22Rv1 (cell line): ENCODE results near the gene CCDC91.

Experiments
- H3K27ac ChIP-seq: fragments of 450-650 bp; 2 replicates; pipeline ENCODE4 v1.5.1; 2017
- ZFX ChIP-seq: fragments of 450-650 bp; IDR thresholded peaks from 2 replicates; pipeline ENCODE4 v1.6.1; 2017; ENCODE audit warnings: antibody characterized with exemption, borderline replicate concordance
- TF ChIP-seq, protein P1 (sequence below): fragments of 450-650 bp; IDR thresholded peaks from 2 replicates; pipeline ENCODE4 v1.5.1; 2017; ENCODE audit warnings: mild to moderate bottlenecking

The CCDC91 gene

DNA sequence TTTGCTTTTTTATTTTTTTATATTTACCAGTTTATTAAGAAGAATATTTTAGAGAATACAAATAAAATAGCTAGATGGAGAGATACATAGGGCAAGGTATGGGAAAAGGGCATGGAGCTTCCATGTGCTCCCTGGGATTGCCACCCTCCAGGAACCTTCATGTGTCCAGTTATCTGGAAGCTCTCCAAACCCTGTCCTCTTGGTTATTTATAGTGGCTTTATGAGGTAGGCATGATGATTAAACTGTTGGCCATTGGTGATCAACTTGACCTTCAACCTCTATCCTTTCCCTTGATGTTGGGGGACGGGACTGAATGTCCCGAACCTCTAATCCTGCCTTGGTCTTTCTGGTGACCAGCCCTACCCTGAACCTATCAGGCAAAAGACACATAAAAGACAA, 156.3 kb downstream of the CCDC91 start:
- no peak overlapping the region for H3K27ac ChIP-seq
- TF ChIP-seq ZFX, result no peak
- TF ChIP-seq, protein P1, sequence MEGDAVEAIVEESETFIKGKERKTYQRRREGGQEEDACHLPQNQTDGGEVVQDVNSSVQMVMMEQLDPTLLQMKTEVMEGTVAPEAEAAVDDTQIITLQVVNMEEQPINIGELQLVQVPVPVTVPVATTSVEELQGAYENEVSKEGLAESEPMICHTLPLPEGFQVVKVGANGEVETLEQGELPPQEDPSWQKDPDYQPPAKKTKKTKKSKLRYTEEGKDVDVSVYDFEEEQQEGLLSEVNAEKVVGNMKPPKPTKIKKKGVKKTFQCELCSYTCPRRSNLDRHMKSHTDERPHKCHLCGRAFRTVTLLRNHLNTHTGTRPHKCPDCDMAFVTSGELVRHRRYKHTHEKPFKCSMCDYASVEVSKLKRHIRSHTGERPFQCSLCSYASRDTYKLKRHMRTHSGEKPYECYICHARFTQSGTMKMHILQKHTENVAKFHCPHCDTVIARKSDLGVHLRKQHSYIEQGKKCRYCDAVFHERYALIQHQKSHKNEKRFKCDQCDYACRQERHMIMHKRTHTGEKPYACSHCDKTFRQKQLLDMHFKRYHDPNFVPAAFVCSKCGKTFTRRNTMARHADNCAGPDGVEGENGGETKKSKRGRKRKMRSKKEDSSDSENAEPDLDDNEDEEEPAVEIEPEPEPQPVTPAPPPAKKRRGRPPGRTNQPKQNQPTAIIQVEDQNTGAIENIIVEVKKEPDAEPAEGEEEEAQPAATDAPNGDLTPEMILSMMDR, result no peak

DNA sequence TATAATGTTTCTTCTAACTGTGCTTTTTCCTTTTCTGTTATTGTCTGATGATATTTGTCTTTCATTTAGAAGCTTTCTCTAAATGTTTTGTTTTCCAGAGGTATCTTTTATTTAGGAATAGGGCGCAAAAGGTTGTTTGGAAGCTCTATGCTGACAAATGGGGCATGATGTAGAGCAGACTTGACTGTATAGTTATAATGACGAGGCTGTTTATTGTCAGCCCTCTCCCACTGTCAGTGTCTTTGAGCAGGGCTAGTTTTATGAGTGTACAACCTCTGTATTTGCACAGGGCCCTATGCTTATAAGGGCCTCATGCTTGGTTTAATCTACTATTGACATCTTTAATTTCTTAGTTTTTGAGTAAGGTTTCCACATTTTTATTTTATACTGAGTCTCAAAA, 158.9 kb downstream of the CCDC91 start:
- H3K27ac ChIP-seq, result no peak overlapping the region
- TF ChIP-seq, protein P1, result no peak
- TF ChIP-seq ZFX, result no peak

DNA sequence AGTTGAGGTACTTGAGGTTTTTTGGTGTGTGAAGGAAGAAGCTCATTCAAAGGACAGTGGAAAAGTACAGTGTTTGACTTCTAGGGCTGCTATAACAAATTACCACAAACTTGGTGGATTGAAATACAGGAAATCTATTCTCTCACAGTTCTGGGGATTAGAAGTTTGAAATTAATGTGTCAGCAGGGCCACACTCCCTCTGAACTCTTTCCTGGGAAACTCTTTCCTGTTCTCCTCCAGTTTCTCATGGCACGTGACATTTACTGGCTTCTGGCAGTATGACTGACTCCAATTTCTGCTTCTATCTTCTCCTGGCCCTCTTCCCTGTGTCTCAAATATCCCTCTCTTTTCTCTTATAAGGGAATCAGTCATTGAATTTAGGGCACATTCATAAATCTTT, 160.2 kb downstream of the CCDC91 start:
- TF ChIP-seq, protein P1, result no peak
- TF ChIP-seq ZFX, result no peak
- no peak overlapping the region for H3K27ac ChIP-seq

GRCh38 chr12:28351414-28351813, 161.2 kb downstream of the CCDC91 start:
- no peak for TF ChIP-seq ZFX
- TF ChIP-seq, protein P1, result no peak

GRCh38 chr12:28355161-28355560, 164.9 kb downstream of the CCDC91 start:
- TF ChIP-seq, protein P1, result no peak
- TF ChIP-seq ZFX, result no peak
- no peak overlapping the region for H3K27ac ChIP-seq

More at GRCh38 chr12:28351414-28351813, 161.2 kb downstream of the CCDC91 start:
- no peak overlapping the region for H3K27ac ChIP-seq

DNA sequence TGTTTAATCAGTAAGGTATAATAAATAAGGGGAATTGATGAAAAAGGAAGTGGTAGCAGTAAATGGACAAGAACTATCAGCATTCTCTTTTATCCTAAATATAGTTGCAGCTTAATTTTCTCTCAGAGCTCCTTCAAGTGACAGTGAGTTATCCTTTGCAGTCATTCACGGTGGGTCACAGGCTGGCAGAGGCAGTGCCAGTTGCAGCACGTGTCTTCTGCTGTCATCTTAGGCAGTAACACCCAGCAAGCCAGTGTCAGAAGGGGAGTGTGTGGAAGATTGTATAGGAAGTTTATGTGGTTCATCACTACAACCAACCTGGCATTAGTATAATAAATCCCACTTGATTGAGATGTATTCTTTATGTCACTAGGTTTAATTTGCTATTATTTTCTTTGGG, 170.0 kb downstream of the CCDC91 start:
- H3K27ac ChIP-seq, result no peak overlapping the region
- no peak for TF ChIP-seq ZFX

- H3K27ac ChIP-seq, result no peak overlapping the region
- TF ChIP-seq ZFX, result no peak
- TF ChIP-seq, protein P1, result no peak
Observed at GRCh38 chr12:28367326-28367725, 177.1 kb downstream of the CCDC91 start.

- no peak overlapping the region for H3K27ac ChIP-seq
- TF ChIP-seq, protein P1, result no peak
- TF ChIP-seq ZFX, result no peak
Observed at GRCh38 chr12:28367993-28368392, 177.7 kb downstream of the CCDC91 start.
